Adrenal gland (tissue), 12 donors: Measurements from ENCODE around the gene TSPAN5. TPM values are rescaled to one million over a fixed set of nuclear protein-coding genes. Genes with fewer than 3 reads are reported as not detected.

ENCODE experiments used
- DNase-seq, 7 donors: peaks; one replicate each; pipeline ENCODE4 v3.0.0-alpha.2; 2019 to 2020
- H3K27ac ChIP-seq, 5 donors: fragments of 200-600 bp; sonication (generic) in 4 of 5; 1 replicate in 3 of 5; 2 replicates in 2 of 5; pipeline versions ENCODE4 v1.5.1 to v1.8.0; 2016 to 2020; ENCODE audit warnings: mild to moderate bottlenecking in 1 of 5
- H3K27me3 ChIP-seq: fragments of 200-600 bp; 2 replicates; pipeline ENCODE4 v1.8.0; 2021
- H3K36me3 ChIP-seq, 2 donors: fragments of 200-600 bp; replicated peaks in 1 of 2; 1 replicate in 1 of 2; 2 replicates in 1 of 2; pipeline versions ENCODE4 v1.5.1 to v1.8.0; 2018 to 2022
- H3K4me1 ChIP-seq, 2 donors: fragments of 200-600 bp; replicated peaks in 1 of 2; 1 replicate in 1 of 2; 2 replicates in 1 of 2; pipeline versions ENCODE4 v1.5.1 to v1.8.0; 2018 to 2021
- H3K4me3 ChIP-seq, 4 donors: fragments of 200-600 bp; sonication (generic) in 3 of 4; one replicate each; pipeline ENCODE4 v1.5.1; 2016 to 2018
- H3K9me3 ChIP-seq, 3 donors: fragments of 200-600 bp; sonication (generic) in 1 of 3; replicated peaks in 1 of 3; 1 replicate in 2 of 3; 2 replicates in 1 of 3; pipeline versions ENCODE4 v1.5.1 to v1.8.0; 2016 to 2021
- POLR2A ChIP-seq, 2 donors: fragments of 450-650 bp; IDR thresholded peaks; one replicate each; pipeline ENCODE4 v1.6.1; 2017; ENCODE audit warnings: antibody characterized with exemption in 2 of 2, mild to moderate bottlenecking in 2 of 2, moderate library complexity in 1 of 2
- WGBS, 4 donors: extraction: QIAGEN DNeasy Blood & Tissue Kit in 2 of 4; methylation state at CpG; one replicate each; pipeline versions ENCODE4 v1.1.5 to v1.1.7; 2013 to 2017; 5-methylcytosine and 5-hydroxymethylcytosine counted together
- intact Hi-C, 2 donors: fragments of 100-400 bp; cut with DNase I; formaldehyde crosslinking; loops; one replicate each; pipeline versions ENCODE4 v1.14.1 to v1.15.0; 2022 to 2023
- polyA plus RNA-seq, 3 donors: library from polyadenylated mRNA; stranded (reverse); fragments of 200-250 nt in 2 of 3; fragments of 350-450 nt in 1 of 3; fragmentation: Illumina TruSeq in 1 of 3; extraction: RNeasy Lipid Tissue Mini Kit (QIAGEN cat#74804) in 1 of 3; gene quantifications; one replicate each; pipeline ENCODE4 v1.2.3, GENCODE V29; 2013 to 2014
- total RNA-seq, 9 donors: library from RNA; depleted of rRNA in 4 of 9; stranded (reverse); fragments of >200 nt in 4 of 9; fragments of 120-200 nt in 1 of 9; fragmentation: NEBNext Ultra II Directional in 1 of 9; extraction: Animal tissue kit (Norgen Biotek cat#: 25700) in 1 of 9; gene quantifications; one replicate each; pipeline versions ENCODE4 v1.1.0 to v1.2.4, GENCODE V29; 2013 to 2023
- TF ChIP-seq, protein P1 (sequence below), 6 experiments: fragments of 450-650 bp in 4 of 6; fragments of 200-600 bp in 2 of 6; sonication (generic) in 1 of 6; IDR thresholded peaks; 1 replicate in 5 of 6; 2 replicates in 1 of 6; pipeline versions ENCODE4 v1.5.1 to v1.8.0; 2016 to 2021; ENCODE audit warnings: antibody characterized with exemption in 6 of 6, mild to moderate bottlenecking in 2 of 6, moderate library complexity in 1 of 6
- donor health status: healthy with polysubstance abuse.
- donor health status: Bipolar disorder and iron deficiency.
- donor health status: DM: yes; HTN: yes; CAD: no.
- donor health status: DM: no; HTN: no; CAD: no.
- donor health status: DM: no; HTN: no; CAD: no.
- donor health status: DM: yes; HTN: yes; CAD: no.

Gene TSPAN5
- total and polyA plus RNA-seq, 12 donors, result 1.4 to 23.8 (median 2.7) TPM

DNA sequence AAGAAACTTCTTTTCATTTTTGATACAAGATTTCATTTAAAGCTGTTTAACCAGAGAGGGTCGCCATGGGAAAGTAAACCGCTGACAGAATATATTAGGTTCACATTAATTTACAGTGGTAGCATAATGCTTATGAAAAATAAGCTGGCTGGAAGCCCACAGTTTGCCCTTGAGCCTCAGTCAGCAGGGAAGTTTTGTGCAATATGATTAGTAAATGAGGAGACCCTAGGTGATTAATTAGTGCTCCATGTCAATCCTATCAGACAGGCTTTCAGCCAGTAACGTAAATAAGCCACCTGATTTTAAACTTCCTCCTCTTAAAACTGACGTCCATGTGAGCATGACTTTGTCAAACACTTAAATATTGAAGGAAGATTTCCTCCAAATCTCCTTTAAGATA is 134.2 kb downstream of the TSPAN5 start:
- no peaks in the 10 kb centered on the region for H3K27me3 ChIP-seq
- H3K27ac ChIP-seq, result no peak overlapping the region
- DNase-seq, result no peak
- no peak overlapping the region for H3K4me3 ChIP-seq
- no peaks in the 10 kb centered on the region for H3K36me3 ChIP-seq
- WGBS, 4 donors, result 58 to 69% (median 62%) methylated on average over 4 of the region's 4 CpGs
- TF ChIP-seq, protein P1, sequence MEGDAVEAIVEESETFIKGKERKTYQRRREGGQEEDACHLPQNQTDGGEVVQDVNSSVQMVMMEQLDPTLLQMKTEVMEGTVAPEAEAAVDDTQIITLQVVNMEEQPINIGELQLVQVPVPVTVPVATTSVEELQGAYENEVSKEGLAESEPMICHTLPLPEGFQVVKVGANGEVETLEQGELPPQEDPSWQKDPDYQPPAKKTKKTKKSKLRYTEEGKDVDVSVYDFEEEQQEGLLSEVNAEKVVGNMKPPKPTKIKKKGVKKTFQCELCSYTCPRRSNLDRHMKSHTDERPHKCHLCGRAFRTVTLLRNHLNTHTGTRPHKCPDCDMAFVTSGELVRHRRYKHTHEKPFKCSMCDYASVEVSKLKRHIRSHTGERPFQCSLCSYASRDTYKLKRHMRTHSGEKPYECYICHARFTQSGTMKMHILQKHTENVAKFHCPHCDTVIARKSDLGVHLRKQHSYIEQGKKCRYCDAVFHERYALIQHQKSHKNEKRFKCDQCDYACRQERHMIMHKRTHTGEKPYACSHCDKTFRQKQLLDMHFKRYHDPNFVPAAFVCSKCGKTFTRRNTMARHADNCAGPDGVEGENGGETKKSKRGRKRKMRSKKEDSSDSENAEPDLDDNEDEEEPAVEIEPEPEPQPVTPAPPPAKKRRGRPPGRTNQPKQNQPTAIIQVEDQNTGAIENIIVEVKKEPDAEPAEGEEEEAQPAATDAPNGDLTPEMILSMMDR (IDR thresholded peaks at IDR 0.05), result no peak
- H3K9me3 ChIP-seq, result no peaks in the 10 kb centered on the region
- H3K4me1 ChIP-seq, result no peaks in the 10 kb centered on the region
- intact Hi-C loops, result no loop called here

- Histone ChIP-seq H3K27ac (no peak overlapping the region), H3K9me3 (no peaks in the 10 kb centered on the region), H3K4me1 (no peaks in the 10 kb centered on the region), H3K4me3 (no peak overlapping the region), H3K36me3 (no peaks in the 10 kb centered on the region), H3K27me3 (no peaks in the 10 kb centered on the region)
- TF ChIP-seq, protein P1 (IDR thresholded peaks at IDR 0.05), result no peak
- TF ChIP-seq POLR2A (IDR thresholded peaks at IDR 0.05), result no peak
- no peak for DNase-seq
- intact Hi-C loops, result no loop called here
- 65 to 72% (median 70%) methylated on average over 3 of the region's 3 CpGs for WGBS, 4 donors
These were observed 135.6 kb downstream of the TSPAN5 start for GRCh38 chr4:98522636-98523395.

DNA sequence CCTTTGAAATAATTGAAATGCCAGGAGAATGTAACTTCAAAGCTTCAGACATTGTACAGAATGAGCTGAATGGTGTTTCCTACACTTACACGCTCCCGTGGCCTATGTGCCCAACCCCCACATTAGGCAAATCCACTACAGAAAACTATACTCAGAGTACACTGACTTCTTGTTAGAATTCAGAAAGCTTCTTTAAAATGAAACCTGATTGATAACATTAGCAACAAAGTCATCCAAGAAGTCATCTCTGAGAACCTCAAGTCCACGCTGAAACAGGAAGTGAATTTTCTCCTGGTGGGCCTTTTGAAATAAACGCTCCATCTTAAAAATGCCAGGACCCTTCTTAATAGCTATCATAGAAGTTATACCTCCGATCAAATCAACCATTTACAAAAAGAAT is 136.3 kb downstream of the TSPAN5 start:
- no peaks in the 10 kb centered on the region for H3K36me3 ChIP-seq
- no peak for TF ChIP-seq POLR2A (IDR thresholded peaks at IDR 0.05)
- TF ChIP-seq, protein P1 (IDR thresholded peaks at IDR 0.05), result no peak
- no peaks in the 10 kb centered on the region for H3K4me1 ChIP-seq
- no peak for DNase-seq
- H3K9me3 ChIP-seq, result no peaks in the 10 kb centered on the region
- no peak overlapping the region for H3K4me3 ChIP-seq
- H3K27me3 ChIP-seq, result no peaks in the 10 kb centered on the region
- WGBS, 4 donors, result 59 to 71% (median 66%) methylated on average over 5 of the region's 5 CpGs
- intact Hi-C loops, result no loop called here
- H3K27ac ChIP-seq, result no peak overlapping the region

DNA sequence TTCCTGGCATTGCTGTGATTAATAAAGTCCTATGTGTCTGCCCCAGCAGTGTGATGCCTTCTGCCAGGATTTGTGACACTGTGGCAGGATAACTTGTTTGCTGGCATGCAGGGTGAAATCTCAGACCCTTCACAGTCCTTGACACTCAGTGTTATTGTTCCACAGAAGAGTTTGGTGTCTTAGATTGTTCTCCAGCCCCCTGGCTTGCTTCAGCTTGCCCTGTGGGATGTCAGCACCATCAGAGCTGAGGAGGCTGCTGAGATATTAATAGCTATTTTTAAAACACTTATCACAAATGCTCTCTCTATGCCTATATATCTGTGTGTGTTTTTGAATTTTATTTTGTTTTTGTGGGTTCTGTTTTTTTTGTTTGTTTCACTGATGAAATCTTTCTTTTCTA is 136.9 kb downstream of the TSPAN5 start:
- TF ChIP-seq, protein P1 (IDR thresholded peaks at IDR 0.05), result no peak
- Histone ChIP-seq H3K4me1 (no peaks in the 10 kb centered on the region), H3K27me3 (no peaks in the 10 kb centered on the region), H3K4me3 (no peak overlapping the region), H3K27ac (no peak overlapping the region), H3K9me3 (no peaks in the 10 kb centered on the region), H3K36me3 (no peaks in the 10 kb centered on the region)
- intact Hi-C loops, result no loop called here
- DNase-seq, result no peak
